K562 (cell line): ENCODE data around the gene BMF. TPM values are rescaled to one million over a fixed set of nuclear protein-coding genes. Genes with fewer than 3 reads are reported as not detected.

ENCODE experiments used
- ADNP ChIP-seq: fragments of 200-800 bp; sonication (Bioruptor generic); IDR thresholded peaks from 2 replicates; pipeline ENCODE4 v1.6.1; 2016; ENCODE audit warnings: missing genetic modification characterization, missing compliant biosample characterization
- ATF2 ChIP-seq: sonication (generic); formaldehyde crosslinking; IDR thresholded peaks from 2 replicates; pipeline ENCODE4 v1.8.1; 2022; ENCODE audit warnings: missing genetic modification reagents
- BCOR ChIP-seq: fragments of 450-650 bp; IDR thresholded peaks from 2 replicates; pipeline ENCODE4 v1.6.1; 2016
- CREB5 ChIP-seq: fragments of 250-450 bp; sonication (Bioruptor Pico); IDR thresholded peaks from 2 replicates; pipeline ENCODE4 v1.5.0; 2020; ENCODE audit warnings: mild to moderate bottlenecking
- EP300 ChIP-seq: IDR thresholded peaks from 2 replicates; pipeline ENCODE4 v1.6.1; 2012; ENCODE audit warnings: low read length, improper control_type of control experiment
- GTF2E2 ChIP-seq: fragments of 200-800 bp; sonication (Bioruptor generic); IDR thresholded peaks from 2 replicates; pipeline ENCODE4 v1.6.1; 2016; ENCODE audit warnings: missing genetic modification characterization, missing compliant biosample characterization
- GTF2F1 ChIP-seq: IDR thresholded peaks from 2 replicates; pipeline ENCODE4 v1.6.1; 2011; ENCODE audit warnings: low read depth, low read length, improper control_type of control experiment
- HNRNPH1 ChIP-seq: fragments of 200-400 bp; formaldehyde crosslinking; optimal IDR thresholded peaks from 2 replicates; pipeline ENCODE3; 2017; ENCODE audit warnings: low read depth, mild to moderate bottlenecking, low read length, moderate library complexity
- IRF2 ChIP-seq: sonication (generic); formaldehyde crosslinking; IDR thresholded peaks from 2 replicates; pipeline ENCODE4 v1.8.1; 2022; ENCODE audit warnings: mild to moderate bottlenecking, missing genetic modification reagents
- MXI1 ChIP-seq: IDR thresholded peaks from 2 replicates; pipeline ENCODE4 v1.6.1; 2011; ENCODE audit warnings: low read depth, mild to moderate bottlenecking, improper control_type of control experiment, low read length
- NR4A1 ChIP-seq, 2 experiments: fragments of 250-450 bp in 1 of 2; fragments of 450-650 bp in 1 of 2; sonication (Bioruptor Pico) in 1 of 2; IDR thresholded peaks; 2 replicates each; pipeline versions ENCODE4 v1.4.0 to v1.6.1; 2016 to 2020; ENCODE audit warnings: mild to moderate bottlenecking in 2 of 2, missing compliant biosample characterization in 1 of 2, missing genetic modification characterization in 1 of 2, moderate library complexity in 1 of 2
- PREB ChIP-seq: sonication (generic); formaldehyde crosslinking; IDR thresholded peaks from 2 replicates; pipeline ENCODE4 v1.8.1; 2023; ENCODE audit warnings: mild to moderate bottlenecking, missing genetic modification reagents
- PRPF4 ChIP-seq: fragments of 200-400 bp; formaldehyde crosslinking; IDR thresholded peaks from one replicate; pipeline ENCODE4 v1.6.1; 2017; ENCODE audit warnings: low read length, low read depth, mild to moderate bottlenecking; ENCODE audit not compliant: insufficient read depth, poor library complexity, severe bottlenecking
- RBFOX2 ChIP-seq: fragments of 200-400 bp; formaldehyde crosslinking; IDR thresholded peaks from 2 replicates; pipeline ENCODE4 v1.6.1; 2017; ENCODE audit warnings: low read depth, mild to moderate bottlenecking, low read length, moderate library complexity
- RNF2 ChIP-seq: sonication (generic); IDR thresholded peaks from 2 replicates; pipeline ENCODE4 v1.6.1; 2016
- SPI1 ChIP-seq: IDR thresholded peaks from 2 replicates; pipeline ENCODE4 v1.6.1; 2011; ENCODE audit warnings: low read depth, low read length, control low read depth, borderline replicate concordance
- ZFP91 ChIP-seq: sonication (generic); formaldehyde crosslinking; IDR thresholded peaks from 2 replicates; pipeline ENCODE4 v1.8.0; 2022; ENCODE audit warnings: mild to moderate bottlenecking, missing genetic modification reagents
- ZNF408 ChIP-seq: fragments of 250-450 bp; sonication (Bioruptor Pico); IDR thresholded peaks from 2 replicates; pipeline ENCODE4 v1.4.0; 2020; ENCODE audit warnings: low read depth, mild to moderate bottlenecking, moderate library complexity
- polyA plus RNA-seq, 8 experiments: library from polyadenylated mRNA; depleted of rRNA in 4 of 8; stranded (reverse) in 5 of 8; unstranded in 3 of 8; fragments of >200 nt; fragmentation: Nextera tagmentation in 2 of 8; fragmentation: Illumina TruSeq in 1 of 8; extraction: Ambion mirVana in 2 of 8; extraction: Trizol in 1 of 8; gene quantifications; 2 replicates each; pipeline versions ENCODE4 v1.2.1 to v1.2.3, GENCODE V29; 2011 to 2014; ENCODE audit warnings: inconsistent platforms in 1 of 8, missing spikeins in 1 of 8
- total RNA-seq, 7 experiments: library from RNA; depleted of rRNA in 6 of 7; stranded (reverse); fragments of >200 nt in 6 of 7; fragmentation: Illumina TruSeq in 2 of 7; extraction: Trizol in 2 of 7; gene quantifications; 2 replicates each; pipeline versions ENCODE4 v1.2.1 to v1.2.3, GENCODE V29; 2011 to 2021; ENCODE audit warnings: low replicate concordance in 1 of 7
- TF ChIP-seq, protein P1 (sequence below): sonication (generic); formaldehyde crosslinking; IDR thresholded peaks from 2 replicates; pipeline ENCODE4 v1.8.1; 2023; ENCODE audit warnings: mild to moderate bottlenecking, missing genetic modification reagents

BMF gene
- total and polyA plus RNA-seq, 9 of the 15 experiments (the other 6 are each of a cell fraction or from before 2014, with no cell fraction given): 0.25 to 0.91 (median 0.59) TPM; not detected in 2

- TF ChIP-seq ATF2 (no peak), HNRNPH1 (no peak), ZFP91 (CRISPR knock-in tag) (no peak), RBFOX2 (peak; percentile 22; the same call in 1 of the 2 replicates), ADNP (no peak), EP300 (peak; percentile 37; the same call in 1 of the 2 replicates), PRPF4 (no peak), BCOR (peak; percentile 41; the same call in 1 of the 2 replicates), CREB5 (CRISPR knock-in tag) (no peak), PREB (no peak), SPI1 (peak; percentile 81; the same call in 1 of the 2 replicates), RNF2 (no peak; the same call in 1 of the 2 replicates), GTF2E2 (tag) (no peak), ZNF408 (CRISPR knock-in tag) (no peak), NR4A1 (CRISPR knock-in tag; IDR thresholded peaks at IDR 0.05) (no peak), NR4A1 (tag; IDR thresholded peaks at IDR 0.05) (no peak), GTF2F1 (no peak), IRF2 (CRISPR knock-in tag) (no peak), MXI1 (no peak)
- TF ChIP-seq, protein P1, sequence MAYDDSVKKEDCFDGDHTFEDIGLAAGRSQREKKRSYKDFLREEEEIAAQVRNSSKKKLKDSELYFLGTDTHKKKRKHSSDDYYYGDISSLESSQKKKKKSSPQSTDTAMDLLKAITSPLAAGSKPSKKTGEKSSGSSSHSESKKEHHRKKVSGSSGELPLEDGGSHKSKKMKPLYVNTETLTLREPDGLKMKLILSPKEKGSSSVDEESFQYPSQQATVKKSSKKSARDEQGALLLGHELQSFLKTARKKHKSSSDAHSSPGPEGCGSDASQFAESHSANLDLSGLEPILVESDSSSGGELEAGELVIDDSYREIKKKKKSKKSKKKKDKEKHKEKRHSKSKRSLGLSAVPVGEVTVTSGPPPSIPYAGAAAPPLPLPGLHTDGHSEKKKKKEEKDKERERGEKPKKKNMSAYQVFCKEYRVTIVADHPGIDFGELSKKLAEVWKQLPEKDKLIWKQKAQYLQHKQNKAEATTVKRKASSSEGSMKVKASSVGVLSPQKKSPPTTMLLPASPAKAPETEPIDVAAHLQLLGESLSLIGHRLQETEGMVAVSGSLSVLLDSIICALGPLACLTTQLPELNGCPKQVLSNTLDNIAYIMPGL: no peak
These were observed 3.7 kb downstream of the BMF start (continued) for GRCh38 chr15:40104865-40105516.
